ENCODE results near the gene CBX6.

CBX6 gene

DNA sequence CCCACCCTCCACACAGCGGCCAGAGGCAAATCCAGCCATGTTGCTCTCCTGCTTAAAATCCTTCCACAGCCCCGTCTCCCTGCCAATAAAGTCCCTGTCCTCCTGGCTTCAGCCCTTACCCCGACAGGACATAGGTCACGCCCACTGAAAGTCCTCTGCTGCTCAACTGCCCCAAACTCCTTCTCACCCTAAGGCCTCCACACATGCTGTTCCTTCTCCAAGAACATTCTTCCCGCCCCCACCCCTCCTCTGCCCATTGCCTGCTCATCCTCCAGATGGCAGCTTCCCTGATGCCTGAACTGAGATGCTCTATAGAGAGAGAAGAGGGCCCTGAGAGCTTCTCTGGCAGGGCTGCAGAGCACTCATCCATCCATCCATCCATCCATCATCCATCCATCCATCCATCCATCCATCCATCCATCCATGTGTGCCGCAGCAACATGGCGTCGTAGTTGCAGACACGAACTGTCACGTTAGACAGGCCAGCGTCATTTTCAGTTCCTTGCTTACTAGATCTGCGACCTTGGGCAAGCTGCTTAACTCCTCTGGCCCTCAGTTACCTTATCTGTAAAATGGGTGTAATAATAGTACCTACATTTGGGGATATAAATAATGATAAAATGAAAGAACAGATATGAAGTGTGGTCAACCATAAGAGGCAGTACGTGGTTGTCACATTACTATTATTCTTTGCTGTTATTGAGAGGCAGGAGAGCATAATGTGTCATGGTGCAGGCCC, 37.6 kb downstream of the CBX6 start:
- DNase-seq (ENCODE audit: low read depth): no peak
- no peak overlapping the region for H3K4me3 ChIP-seq (ENCODE audit: low read depth, low read length)
- TF ChIP-seq POLR2A (IDR thresholded peaks at IDR 0.05; ENCODE audit: extremely low read depth, insufficient read length) (no peak), MAX (IDR thresholded peaks at IDR 0.05; ENCODE audit: low read depth, low read length) (no peak), MYC (IDR thresholded peaks at IDR 0.05; ENCODE audit: low read depth, low read length) (no peak)
- TF ChIP-seq, protein P1, sequence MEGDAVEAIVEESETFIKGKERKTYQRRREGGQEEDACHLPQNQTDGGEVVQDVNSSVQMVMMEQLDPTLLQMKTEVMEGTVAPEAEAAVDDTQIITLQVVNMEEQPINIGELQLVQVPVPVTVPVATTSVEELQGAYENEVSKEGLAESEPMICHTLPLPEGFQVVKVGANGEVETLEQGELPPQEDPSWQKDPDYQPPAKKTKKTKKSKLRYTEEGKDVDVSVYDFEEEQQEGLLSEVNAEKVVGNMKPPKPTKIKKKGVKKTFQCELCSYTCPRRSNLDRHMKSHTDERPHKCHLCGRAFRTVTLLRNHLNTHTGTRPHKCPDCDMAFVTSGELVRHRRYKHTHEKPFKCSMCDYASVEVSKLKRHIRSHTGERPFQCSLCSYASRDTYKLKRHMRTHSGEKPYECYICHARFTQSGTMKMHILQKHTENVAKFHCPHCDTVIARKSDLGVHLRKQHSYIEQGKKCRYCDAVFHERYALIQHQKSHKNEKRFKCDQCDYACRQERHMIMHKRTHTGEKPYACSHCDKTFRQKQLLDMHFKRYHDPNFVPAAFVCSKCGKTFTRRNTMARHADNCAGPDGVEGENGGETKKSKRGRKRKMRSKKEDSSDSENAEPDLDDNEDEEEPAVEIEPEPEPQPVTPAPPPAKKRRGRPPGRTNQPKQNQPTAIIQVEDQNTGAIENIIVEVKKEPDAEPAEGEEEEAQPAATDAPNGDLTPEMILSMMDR (IDR thresholded peaks at IDR 0.05; ENCODE audit: low read depth, low read length): no peak

GRCh38 chr22:38833061-38833460, 39.0 kb downstream of the CBX6 start:
- DNase-seq (ENCODE audit: low read depth): no peak
- TF ChIP-seq MAX (IDR thresholded peaks at IDR 0.05; ENCODE audit: low read depth, low read length) (no peak), MYC (IDR thresholded peaks at IDR 0.05; ENCODE audit: low read depth, low read length) (no peak), POLR2A (IDR thresholded peaks at IDR 0.05; ENCODE audit: extremely low read depth, insufficient read length) (no peak)
- TF ChIP-seq, protein P1 (IDR thresholded peaks at IDR 0.05; ENCODE audit: low read depth, low read length): no peak
- no peak overlapping the region for H3K4me3 ChIP-seq (ENCODE audit: low read depth, low read length)

DNA sequence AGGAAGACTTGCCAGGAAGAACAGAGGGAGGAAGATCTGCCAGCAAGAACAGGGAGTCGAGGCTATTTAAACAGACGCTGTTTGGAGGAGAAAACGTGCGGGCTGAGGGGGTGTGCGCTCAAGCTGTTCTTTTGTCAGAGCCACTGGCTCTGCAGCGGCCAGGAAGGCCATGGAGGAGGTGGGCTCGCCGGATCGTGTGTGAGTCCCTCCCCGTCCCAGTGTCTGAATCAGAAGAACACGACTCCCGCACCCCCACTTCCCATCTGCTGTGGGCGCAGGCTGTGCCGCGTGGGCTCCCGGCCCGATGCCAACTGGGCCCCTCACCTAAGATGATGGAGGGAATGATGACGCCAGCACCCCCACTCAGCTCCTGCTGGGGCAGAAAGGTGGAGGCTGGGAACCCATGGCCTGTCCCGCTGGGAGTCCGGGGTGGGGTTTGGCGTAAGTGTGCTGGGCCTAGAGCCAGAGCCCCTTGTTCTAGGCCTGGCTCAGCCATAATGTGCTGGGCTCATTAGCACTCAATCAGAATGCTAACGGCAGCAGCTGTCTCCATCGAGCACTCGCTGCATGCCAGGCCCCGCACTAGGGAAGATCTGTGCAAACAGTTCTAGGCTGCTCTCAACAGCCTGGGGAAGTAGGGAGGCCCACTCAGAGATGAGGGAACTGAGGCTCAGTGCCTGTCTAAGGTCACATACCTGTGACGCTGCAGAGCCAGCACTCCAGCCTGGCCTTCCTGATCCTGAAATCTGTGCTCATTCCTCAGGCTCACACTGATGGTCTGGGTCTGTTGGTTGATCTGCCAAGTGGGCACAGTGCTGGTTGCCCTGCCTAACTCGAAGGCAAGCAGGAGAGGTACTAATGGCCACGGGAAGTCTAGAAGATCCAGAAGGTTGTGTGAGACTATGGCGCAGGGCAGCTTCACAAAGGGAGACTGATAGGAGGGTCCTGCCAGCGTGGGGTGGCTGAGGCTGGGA, 39.7 kb downstream of the CBX6 start:
- no peak overlapping the region for H3K4me3 ChIP-seq (ENCODE audit: low read depth, low read length)
- no peak for DNase-seq (ENCODE audit: low read depth)
- TF ChIP-seq MYC (IDR thresholded peaks at IDR 0.05; ENCODE audit: low read depth, low read length): no peak
- no peak for TF ChIP-seq MAX (IDR thresholded peaks at IDR 0.05; ENCODE audit: low read depth, low read length)
- TF ChIP-seq POLR2A (IDR thresholded peaks at IDR 0.05; ENCODE audit: extremely low read depth, insufficient read length): no peak
- TF ChIP-seq, protein P1 (IDR thresholded peaks at IDR 0.05; ENCODE audit: low read depth, low read length): no peak

DNA sequence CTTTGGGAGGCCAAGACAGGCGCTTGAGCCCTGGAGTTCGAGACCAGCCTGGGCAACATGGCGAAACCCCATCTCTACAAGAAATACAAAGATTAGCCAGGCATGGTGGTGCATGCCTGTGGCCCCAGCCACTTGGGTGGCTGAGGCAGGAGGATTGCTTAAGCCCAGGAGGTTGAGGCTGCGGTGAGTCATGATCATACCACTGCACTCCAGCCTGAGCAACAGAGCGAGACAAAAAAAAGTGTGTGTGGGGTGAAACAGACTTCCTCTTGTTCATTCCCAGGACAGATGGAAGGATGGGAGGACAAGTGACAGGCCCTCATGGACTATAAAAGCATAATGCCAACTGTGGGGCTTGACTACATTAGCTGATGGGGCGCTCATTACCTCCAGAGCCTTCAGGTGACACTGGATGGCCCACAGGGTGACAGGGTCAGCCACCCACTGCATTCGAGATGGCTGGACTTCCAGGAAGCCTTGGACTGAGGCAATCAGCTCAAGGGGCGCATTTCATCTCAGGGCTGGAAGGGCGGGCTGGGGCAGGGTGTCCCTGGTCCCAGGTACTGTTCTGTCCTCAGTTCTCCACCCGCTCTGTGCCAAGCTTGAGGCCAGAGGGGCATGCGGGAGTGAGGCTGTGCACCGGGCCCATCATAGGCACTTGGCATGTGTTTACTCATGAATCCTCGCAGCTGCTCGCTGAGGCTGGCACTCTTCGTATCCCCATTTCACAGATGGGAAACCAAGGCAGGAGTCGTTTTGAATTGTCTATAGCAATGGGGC, 40.7 kb downstream of the CBX6 start:
- TF ChIP-seq MYC (IDR thresholded peaks at IDR 0.05; ENCODE audit: low read depth, low read length): no peak
- no peak for TF ChIP-seq POLR2A (IDR thresholded peaks at IDR 0.05; ENCODE audit: extremely low read depth, insufficient read length)
- TF ChIP-seq, protein P1 (IDR thresholded peaks at IDR 0.05; ENCODE audit: low read depth, low read length): no peak
- TF ChIP-seq MAX (IDR thresholded peaks at IDR 0.05; ENCODE audit: low read depth, low read length): no peak
- DNase-seq (ENCODE audit: low read depth): peak; percentile 82
- no peak overlapping the region for H3K4me3 ChIP-seq (ENCODE audit: low read depth, low read length)

DNA sequence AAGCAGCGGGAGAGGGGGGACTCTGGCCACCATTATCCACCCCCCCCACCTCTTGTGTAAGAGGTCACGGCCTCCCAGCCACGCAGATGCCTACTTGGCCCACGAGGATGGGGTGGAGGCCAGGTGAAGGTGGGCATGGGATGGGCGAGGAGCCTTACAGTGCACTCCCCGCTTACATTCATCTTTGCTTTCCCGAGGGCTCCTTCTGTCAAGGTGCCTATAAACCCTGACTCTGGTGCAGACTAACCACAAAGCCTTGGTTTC, 41.2 kb downstream of the CBX6 start:
- no peak for DNase-seq (ENCODE audit: low read depth)
- TF ChIP-seq MYC (IDR thresholded peaks at IDR 0.05; ENCODE audit: low read depth, low read length) (no peak), MAX (IDR thresholded peaks at IDR 0.05; ENCODE audit: low read depth, low read length) (no peak), POLR2A (IDR thresholded peaks at IDR 0.05; ENCODE audit: extremely low read depth, insufficient read length) (no peak)
- TF ChIP-seq, protein P1 (IDR thresholded peaks at IDR 0.05; ENCODE audit: low read depth, low read length): no peak
- H3K4me3 ChIP-seq (ENCODE audit: low read depth, low read length): no peak overlapping the region
